GM12873 (cell line): ENCODE data around the gene IFT80.

Experiments used
- CTCF ChIP-seq: IDR thresholded peaks from 2 replicates; pipeline ENCODE4 v1.5.1; 2012; ENCODE audit warnings: low read depth, mild to moderate bottlenecking, moderate library complexity, low read length, control low read depth; ENCODE audit not compliant: insufficient read depth; ENCODE audit errors: missing control alignments

The IFT80 gene

GRCh38 chr3:160409812-160410610 is 11.0 kb upstream of the IFT80 start:
- no peak for TF ChIP-seq CTCF

- no peak for TF ChIP-seq CTCF
These were observed 4.9 kb upstream of the IFT80 start for GRCh38 chr3:160403796-160404470.

- TF ChIP-seq CTCF, result no peak
These were observed 4.1 kb upstream of the IFT80 start for GRCh38 chr3:160403028-160403545.

GRCh38 chr3:160402221-160403027 is 3.4 kb upstream of the IFT80 start:
- no peak for TF ChIP-seq CTCF

GRCh38 chr3:160401291-160402095 is 2.5 kb upstream of the IFT80 start:
- no peak for TF ChIP-seq CTCF

GRCh38 chr3:160400702-160401150 is 1.7 kb upstream of the IFT80 start:
- TF ChIP-seq CTCF, result no peak
